Hepatocyte (in vitro differentiated cells): Measurements from ENCODE around the gene SLAMF8. TPM values are rescaled to one million over a fixed set of nuclear protein-coding genes. Genes with fewer than 3 reads are reported as not detected.

Experiments used
- DNase-seq: peaks from one replicate; pipeline ENCODE4 v3.0.0-alpha.2; 2016; ENCODE audit warnings: low spot score
- H2AFZ ChIP-seq: fragments of 200-600 bp; sonication (generic); 2 replicates; pipeline ENCODE4 v1.6.0; 2016; ENCODE audit warnings: antibody characterized with exemption, mild to moderate bottlenecking
- H3K27ac ChIP-seq: fragments of 200-600 bp; sonication (generic); 2 replicates; pipeline ENCODE4 v1.5.1; 2016; ENCODE audit warnings: mild to moderate bottlenecking
- H3K27me3 ChIP-seq: fragments of 200-600 bp; sonication (generic); 2 replicates; pipeline ENCODE4 v1.6.1; 2016
- H3K36me3 ChIP-seq: fragments of 200-600 bp; sonication (generic); replicated peaks from 2 replicates; pipeline ENCODE4 v1.5.1; 2016; ENCODE audit warnings: low read depth; ENCODE audit not compliant: insufficient read depth
- H3K4me1 ChIP-seq: fragments of 200-600 bp; sonication (generic); 2 replicates; pipeline ENCODE4 v1.5.1; 2016; ENCODE audit warnings: mild to moderate bottlenecking, moderate library complexity; ENCODE audit not compliant: insufficient read depth
- H3K4me2 ChIP-seq: fragments of 200-600 bp; sonication (generic); 2 replicates; pipeline ENCODE4 v1.6.0; 2016
- H3K4me3 ChIP-seq: fragments of 200-600 bp; sonication (generic); 2 replicates; pipeline ENCODE4 v1.5.1; 2016; ENCODE audit warnings: mild to moderate bottlenecking
- H3K79me2 ChIP-seq: fragments of 200-600 bp; sonication (generic); 2 replicates; pipeline ENCODE4 v1.6.0; 2017; ENCODE audit warnings: mild to moderate bottlenecking
- H3K9me2 ChIP-seq: fragments of 200-600 bp; sonication (generic); replicated peaks from 2 replicates; pipeline ENCODE4 v1.6.0; 2017; ENCODE audit warnings: mild to moderate bottlenecking; ENCODE audit not compliant: insufficient read depth
- H3K9me3 ChIP-seq: fragments of 200-600 bp; sonication (generic); 2 replicates; pipeline ENCODE4 v1.5.1; 2016; ENCODE audit warnings: low read depth, mild to moderate bottlenecking
- H4K20me1 ChIP-seq: fragments of 200-600 bp; sonication (generic); 2 replicates; pipeline ENCODE4 v1.6.0; 2016; ENCODE audit warnings: mild to moderate bottlenecking; ENCODE audit not compliant: insufficient read depth, poor library complexity, severe bottlenecking
- EZH2 ChIP-seq: fragments of 200-600 bp; sonication (generic); IDR thresholded peaks from 2 replicates; pipeline ENCODE4 v1.6.1; 2016; ENCODE audit warnings: antibody characterized with exemption, mild to moderate bottlenecking, borderline replicate concordance
- EZH2phosphoT487 ChIP-seq: fragments of 200-600 bp; sonication (generic); IDR thresholded peaks from one replicate; pipeline ENCODE4 v1.6.1; 2018; ENCODE audit warnings: antibody characterized with exemption, mild to moderate bottlenecking, low read depth, moderate library complexity; ENCODE audit not compliant: unreplicated experiment, severe bottlenecking
- WGBS: methylation state at CpG from one replicate; pipeline ENCODE4 v1.1.6; 2016; ENCODE audit warnings: low lambda C conversion rate; ENCODE audit errors: missing lambda C conversion rate; 5-methylcytosine and 5-hydroxymethylcytosine counted together
- polyA plus RNA-seq: library from polyadenylated mRNA; unstranded; fragments of >200 nt; fragmentation: Nextera tagmentation; extraction: Ambion mirVana; gene quantifications from 2 replicates; pipeline ENCODE4 v1.2.1, GENCODE V29; 2016
- total RNA-seq: library from RNA; depleted of rRNA; stranded (reverse); fragments of >200 nt; gene quantifications from 2 replicates; pipeline ENCODE4 v1.2.3, GENCODE V29; 2014
- TF ChIP-seq, protein P1 (sequence below): fragments of 200-600 bp; sonication (generic); IDR thresholded peaks from 2 replicates; pipeline ENCODE4 v1.5.1; 2016; ENCODE audit warnings: antibody characterized with exemption, mild to moderate bottlenecking; ENCODE audit not compliant: poor library complexity

The SLAMF8 gene
- total and polyA plus RNA-seq, 2 experiments from 2014 or later, result 0.57 to 0.74 TPM

DNA sequence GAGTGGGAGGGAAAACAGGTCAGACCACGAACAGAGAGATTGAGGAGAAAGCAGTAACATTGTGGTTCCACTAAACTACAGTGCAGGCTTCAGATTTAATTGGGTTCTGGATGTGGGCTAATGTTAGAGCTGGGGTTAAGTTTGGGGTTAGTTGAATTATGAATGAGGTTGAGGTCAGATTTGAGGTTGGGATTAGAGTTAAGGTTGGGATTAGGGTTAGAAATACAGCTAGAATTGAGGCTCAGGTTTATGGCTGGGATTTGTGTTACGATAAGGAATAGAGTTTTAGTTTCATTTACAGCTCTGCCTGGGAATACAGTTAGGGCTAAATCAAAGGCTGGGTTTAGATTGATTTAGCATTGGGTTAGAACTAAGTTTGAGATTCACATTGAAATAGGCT lies 37.6 kb downstream of the SLAMF8 start:
- Histone ChIP-seq H3K9me3 (no peaks in the 10 kb centered on the region), H2AFZ (no peak overlapping the region), H3K4me1 (peaks cover 20% of the 10 kb centered on the region), H3K9me2 (no peaks in the 10 kb centered on the region), H4K20me1 (no peaks in the 10 kb centered on the region), H3K36me3 (no peaks in the 10 kb centered on the region), H3K4me2 (no peak overlapping the region), H3K79me2 (no peaks in the 10 kb centered on the region), H3K4me3 (no peak overlapping the region), H3K27ac (no peak overlapping the region), H3K27me3 (no peaks in the 10 kb centered on the region)
- no peak for DNase-seq
- TF ChIP-seq, protein P1, sequence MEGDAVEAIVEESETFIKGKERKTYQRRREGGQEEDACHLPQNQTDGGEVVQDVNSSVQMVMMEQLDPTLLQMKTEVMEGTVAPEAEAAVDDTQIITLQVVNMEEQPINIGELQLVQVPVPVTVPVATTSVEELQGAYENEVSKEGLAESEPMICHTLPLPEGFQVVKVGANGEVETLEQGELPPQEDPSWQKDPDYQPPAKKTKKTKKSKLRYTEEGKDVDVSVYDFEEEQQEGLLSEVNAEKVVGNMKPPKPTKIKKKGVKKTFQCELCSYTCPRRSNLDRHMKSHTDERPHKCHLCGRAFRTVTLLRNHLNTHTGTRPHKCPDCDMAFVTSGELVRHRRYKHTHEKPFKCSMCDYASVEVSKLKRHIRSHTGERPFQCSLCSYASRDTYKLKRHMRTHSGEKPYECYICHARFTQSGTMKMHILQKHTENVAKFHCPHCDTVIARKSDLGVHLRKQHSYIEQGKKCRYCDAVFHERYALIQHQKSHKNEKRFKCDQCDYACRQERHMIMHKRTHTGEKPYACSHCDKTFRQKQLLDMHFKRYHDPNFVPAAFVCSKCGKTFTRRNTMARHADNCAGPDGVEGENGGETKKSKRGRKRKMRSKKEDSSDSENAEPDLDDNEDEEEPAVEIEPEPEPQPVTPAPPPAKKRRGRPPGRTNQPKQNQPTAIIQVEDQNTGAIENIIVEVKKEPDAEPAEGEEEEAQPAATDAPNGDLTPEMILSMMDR, result no peak
- TF ChIP-seq EZH2 (no peak), EZH2phosphoT487 (no peak)
- 91% methylated on average over 2 of the region's 2 CpGs for WGBS

DNA sequence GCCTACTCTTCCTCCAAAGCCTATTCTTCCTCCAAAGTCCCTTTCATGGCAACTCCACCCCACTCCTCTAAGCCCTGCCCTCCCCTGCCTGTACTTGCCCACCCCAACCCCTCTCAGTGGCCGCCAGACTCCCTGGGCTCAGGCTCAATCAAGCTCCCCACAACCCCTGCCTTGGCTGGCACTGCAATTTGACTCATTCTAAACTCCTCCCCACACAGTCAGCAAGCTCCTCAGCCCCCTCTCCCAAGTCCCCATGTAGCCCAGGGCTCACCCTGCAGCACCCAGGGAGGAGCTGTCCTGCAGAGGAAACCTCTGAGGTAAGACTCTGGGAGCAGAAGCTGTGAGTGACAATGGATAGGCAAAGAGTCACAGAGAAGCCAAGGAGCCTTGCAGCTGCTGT lies 39.4 kb downstream of the SLAMF8 start:
- Histone ChIP-seq H4K20me1 (no peaks in the 10 kb centered on the region), H3K27me3 (no peaks in the 10 kb centered on the region), H2AFZ (no peak overlapping the region), H3K9me2 (no peaks in the 10 kb centered on the region), H3K79me2 (no peaks in the 10 kb centered on the region), H3K27ac (no peak overlapping the region), H3K4me1 (peaks cover 9% of the 10 kb centered on the region), H3K9me3 (no peaks in the 10 kb centered on the region), H3K36me3 (no peaks in the 10 kb centered on the region), H3K4me3 (no peak overlapping the region), H3K4me2 (no peak overlapping the region)
- TF ChIP-seq EZH2 (no peak), EZH2phosphoT487 (no peak)
- TF ChIP-seq, protein P1, result no peak
- WGBS, result 100% methylated on average over 1 of the region's 1 CpG
- DNase-seq, result no peak

DNA sequence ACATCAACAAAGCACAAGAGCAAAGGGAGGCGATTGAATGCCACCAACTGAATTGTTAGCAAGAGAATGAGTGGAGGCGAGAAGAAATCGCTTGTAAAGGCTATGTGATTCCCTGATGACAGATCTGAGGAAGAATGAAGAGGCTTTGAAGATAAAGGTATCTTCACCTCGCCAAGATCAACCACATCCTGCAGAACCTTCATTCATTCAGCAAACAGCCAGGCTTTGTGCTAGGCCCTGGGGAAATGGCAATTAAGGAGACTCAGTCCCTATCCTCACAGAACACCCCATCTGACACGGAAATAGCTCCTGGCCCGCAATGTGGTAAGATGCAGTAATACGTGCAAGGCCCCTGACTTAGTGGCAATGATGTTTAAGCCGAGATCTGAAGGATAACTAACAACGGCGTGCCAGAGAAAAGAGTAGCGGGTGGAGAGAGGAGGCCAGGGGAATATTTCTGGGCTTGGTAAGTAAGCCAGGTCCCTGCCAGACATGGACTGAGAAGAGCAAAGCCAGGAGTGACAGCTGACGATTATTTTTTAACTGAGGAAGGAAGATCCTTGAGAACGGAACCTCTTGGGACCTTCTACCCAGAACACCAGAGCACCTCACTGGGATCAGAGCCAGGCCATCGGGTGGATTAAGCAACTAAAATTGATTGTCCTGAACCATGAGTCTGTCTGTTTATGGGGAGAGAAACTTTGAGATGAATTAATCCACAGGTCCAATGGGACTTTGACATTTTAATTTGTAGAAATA lies 40.4 kb downstream of the SLAMF8 start:
- Histone ChIP-seq H3K27ac (no peak overlapping the region), H4K20me1 (no peaks in the 10 kb centered on the region), H3K4me1 (peaks cover 9% of the 10 kb centered on the region), H2AFZ (no peak overlapping the region), H3K79me2 (no peaks in the 10 kb centered on the region), H3K9me3 (no peaks in the 10 kb centered on the region), H3K36me3 (no peaks in the 10 kb centered on the region), H3K4me2 (no peak overlapping the region), H3K9me2 (no peaks in the 10 kb centered on the region), H3K4me3 (no peak overlapping the region), H3K27me3 (no peaks in the 10 kb centered on the region)
- DNase-seq, result no peak
- TF ChIP-seq, protein P1, result no peak
- TF ChIP-seq EZH2phosphoT487 (no peak), EZH2 (no peak)
- WGBS, result 75% methylated on average over 14 of the region's 14 CpGs
